OCI-LY3 (cell line): Measurements from ENCODE around the gene HCFC1R1.

Source experiments
- EZH2phosphoT487 ChIP-seq: fragments of 200-600 bp; shearing (Covaris generic); IDR thresholded peaks from 2 replicates; pipeline ENCODE4 v1.6.1; 2018; ENCODE audit warnings: antibody characterized with exemption, mixed run types, low read depth
- TF ChIP-seq, protein P1 (sequence below): fragments of 200-600, 300-600 bp; sonication (generic); IDR thresholded peaks from 2 replicates; pipeline ENCODE4 v1.5.1; 2014; ENCODE audit warnings: antibody characterized with exemption, low read length, low read depth

DNA sequence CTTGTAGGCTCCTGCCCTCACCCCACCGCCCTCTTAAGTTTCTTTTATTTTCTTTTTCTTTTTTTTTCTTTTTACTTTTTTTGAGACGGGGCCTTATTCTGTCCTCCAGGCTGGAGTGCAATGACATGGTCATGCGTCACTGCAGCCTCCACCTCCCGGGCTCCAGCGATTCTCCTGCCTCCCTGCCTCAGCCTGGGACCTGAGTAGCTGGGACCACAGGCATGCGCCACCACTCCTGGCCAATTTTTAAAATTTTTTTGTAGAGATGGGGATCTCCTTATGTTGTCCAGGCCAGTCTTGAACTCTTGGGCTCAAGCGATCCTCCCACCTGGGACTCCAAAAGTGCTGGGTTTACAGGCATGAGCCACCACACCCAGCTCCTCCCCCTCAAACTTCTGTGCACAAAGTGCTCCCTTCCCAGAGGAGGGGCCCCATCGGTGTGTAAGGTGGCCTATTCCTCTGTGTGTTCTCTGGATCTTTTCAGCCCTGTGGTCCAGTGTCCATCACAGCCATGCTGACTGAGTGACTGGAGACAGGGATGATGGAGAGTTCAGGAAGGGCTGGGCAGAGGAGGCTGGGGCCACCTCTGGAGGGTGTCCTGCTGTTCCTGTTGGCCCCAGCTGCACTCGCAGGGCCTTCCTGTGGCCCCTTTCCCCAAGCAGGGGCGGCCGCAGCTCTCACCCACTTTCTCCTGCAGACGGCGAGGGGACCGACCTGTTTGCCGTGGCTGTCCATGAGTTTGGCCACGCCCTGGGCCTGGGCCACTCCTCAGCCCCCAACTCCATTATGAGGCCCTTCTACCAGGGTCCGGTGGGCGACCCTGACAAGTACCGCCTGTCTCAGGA is 32.8 kb upstream of the HCFC1R1 start:
- TF ChIP-seq, protein P1, sequence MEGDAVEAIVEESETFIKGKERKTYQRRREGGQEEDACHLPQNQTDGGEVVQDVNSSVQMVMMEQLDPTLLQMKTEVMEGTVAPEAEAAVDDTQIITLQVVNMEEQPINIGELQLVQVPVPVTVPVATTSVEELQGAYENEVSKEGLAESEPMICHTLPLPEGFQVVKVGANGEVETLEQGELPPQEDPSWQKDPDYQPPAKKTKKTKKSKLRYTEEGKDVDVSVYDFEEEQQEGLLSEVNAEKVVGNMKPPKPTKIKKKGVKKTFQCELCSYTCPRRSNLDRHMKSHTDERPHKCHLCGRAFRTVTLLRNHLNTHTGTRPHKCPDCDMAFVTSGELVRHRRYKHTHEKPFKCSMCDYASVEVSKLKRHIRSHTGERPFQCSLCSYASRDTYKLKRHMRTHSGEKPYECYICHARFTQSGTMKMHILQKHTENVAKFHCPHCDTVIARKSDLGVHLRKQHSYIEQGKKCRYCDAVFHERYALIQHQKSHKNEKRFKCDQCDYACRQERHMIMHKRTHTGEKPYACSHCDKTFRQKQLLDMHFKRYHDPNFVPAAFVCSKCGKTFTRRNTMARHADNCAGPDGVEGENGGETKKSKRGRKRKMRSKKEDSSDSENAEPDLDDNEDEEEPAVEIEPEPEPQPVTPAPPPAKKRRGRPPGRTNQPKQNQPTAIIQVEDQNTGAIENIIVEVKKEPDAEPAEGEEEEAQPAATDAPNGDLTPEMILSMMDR = no peak
- TF ChIP-seq EZH2phosphoT487 = no peak
